ENCODE results near the gene SUSD6.

GRCh38 chr14:69582212-69582611 lies 29.2 kb upstream of the SUSD6 start:
- no peak for TF ChIP-seq POLR2A (IDR thresholded peaks at IDR 0.05; ENCODE audit: low read depth, low read length)
- TF ChIP-seq POLR2AphosphoS5 (IDR thresholded peaks at IDR 0.05; ENCODE audit: low read depth, low read length): no peak
- TF ChIP-seq SPI1 (IDR thresholded peaks at IDR 0.05; ENCODE audit: low read depth, low read length): no peak
- no peak for TF ChIP-seq TAF1 (IDR thresholded peaks at IDR 0.05; ENCODE audit: low read depth, low read length)

All from GM12891 (cell line).